Fibroblast of the conjunctiva (primary cell): ENCODE data around the gene LRFN5.
A peak's percentile ranks its signal among the peaks of the same experiment; 100 is the strongest.
"Not testable (repeated sequence)": the region's sequence is repeated elsewhere in the genome, so short reads cannot be mapped to it uniquely, and the experiment has no call there.

ENCODE experiments used
- DNase-seq: peaks from one replicate; pipeline ENCODE4 v3.0.0-alpha.2; 2010; ENCODE audit warnings: low read depth

Gene LRFN5

DNA sequence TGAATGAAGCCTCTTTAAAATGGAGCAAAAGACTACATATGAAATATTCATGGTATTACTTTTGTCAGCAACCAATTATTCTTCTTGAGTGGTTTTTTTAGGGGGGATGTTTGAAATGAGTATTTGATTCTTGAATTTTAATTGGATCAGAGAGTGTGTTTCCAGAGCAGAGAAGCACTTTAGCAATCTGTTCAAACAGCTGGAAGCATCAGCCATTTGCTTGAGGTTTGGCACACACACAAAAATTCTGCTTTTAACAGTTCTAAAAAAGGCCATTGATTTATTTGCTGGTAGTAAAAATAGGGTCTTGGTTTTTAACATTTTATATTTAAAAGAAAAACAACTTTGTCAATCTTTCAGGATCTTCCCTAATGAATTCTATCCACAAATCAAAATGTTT, 292.7 kb downstream of the LRFN5 start:
- peak; percentile 5 for DNase-seq

DNA sequence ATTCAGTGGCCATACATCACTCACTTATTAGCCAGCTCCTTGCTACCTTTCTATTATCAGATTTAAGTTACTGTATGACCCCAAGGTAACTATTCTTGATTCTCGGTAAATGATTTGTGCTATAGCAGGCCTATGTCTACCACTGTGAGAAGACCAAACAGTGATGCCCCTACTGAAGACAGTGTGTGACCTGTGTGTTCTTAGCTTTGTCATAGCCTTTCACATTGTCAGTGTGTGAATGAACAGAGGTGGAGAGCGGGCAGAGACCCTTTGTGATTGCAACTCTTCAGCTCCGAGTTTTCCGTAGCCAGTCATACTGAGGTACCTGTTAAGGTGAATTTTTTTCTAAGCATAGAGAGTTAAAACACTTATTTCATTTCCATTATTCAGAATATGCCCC, 294.0 kb downstream of the LRFN5 start:
- DNase-seq = no peak

DNA sequence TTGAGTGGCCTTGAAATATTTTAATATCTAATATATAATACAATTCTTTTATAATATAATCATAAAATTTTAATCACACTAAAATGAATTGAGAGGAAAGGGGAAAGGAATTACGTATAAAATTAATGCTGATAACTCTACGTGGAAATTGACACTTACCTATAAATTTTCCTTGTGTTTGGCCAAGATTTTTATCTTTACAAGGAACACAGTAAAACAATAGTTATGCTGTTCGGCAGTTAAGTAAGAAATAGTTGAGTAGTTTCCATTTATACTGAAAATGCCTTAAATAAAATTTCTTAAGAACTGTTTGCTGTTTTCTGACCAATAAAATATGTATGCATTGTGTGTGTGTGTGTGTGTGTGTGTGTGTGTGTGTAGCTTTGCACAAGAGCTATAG, 294.4 kb downstream of the LRFN5 start:
- DNase-seq = no peak

DNA sequence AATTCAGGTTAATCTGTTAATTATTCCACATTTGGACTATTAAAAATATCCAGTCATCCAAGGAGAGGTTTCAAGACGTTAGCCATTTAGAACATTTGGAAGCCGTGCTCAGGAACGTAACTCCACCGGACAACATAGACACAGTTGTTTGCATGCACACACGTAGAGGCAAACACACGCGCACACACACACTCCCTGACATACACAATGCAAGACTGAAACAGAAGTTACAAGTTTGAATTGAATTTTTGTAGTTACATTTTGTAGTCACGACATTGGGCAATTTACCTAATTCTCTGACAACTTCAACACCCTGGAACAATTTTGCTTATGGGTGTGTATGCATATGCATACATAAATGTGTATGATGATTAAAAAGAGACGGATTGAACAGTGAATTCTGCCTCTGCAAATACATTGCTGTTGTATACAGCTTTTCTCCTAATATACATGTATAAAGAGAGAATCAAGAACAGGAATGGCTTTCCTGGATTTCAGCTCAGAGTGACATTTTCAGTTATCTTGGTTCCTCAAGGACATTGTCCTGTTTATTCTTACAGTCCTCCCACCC, 298.8 kb downstream of the LRFN5 start:
- no peak for DNase-seq

DNA sequence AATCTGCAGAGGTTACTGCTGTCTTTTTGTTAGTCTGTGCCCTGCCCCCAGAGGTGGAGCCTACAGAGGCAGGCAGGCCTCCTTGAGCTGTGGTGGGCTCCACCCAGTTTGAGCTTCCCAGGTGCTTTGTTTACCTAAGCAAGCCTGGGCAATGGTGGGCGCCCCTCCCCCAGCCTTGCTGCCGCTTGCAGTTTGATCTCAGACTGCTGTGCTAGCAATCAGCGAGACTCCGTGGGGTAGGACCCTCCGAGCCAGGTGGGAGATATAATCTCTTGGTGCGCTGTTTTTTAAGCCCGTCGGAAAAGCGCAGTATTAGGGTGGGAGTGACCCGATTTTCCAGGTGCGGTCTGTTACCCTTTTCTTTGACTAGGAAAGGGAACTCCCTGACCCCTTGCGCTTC, 304.5 kb downstream of the LRFN5 start:
- DNase-seq = not testable (repeated sequence)

DNA sequence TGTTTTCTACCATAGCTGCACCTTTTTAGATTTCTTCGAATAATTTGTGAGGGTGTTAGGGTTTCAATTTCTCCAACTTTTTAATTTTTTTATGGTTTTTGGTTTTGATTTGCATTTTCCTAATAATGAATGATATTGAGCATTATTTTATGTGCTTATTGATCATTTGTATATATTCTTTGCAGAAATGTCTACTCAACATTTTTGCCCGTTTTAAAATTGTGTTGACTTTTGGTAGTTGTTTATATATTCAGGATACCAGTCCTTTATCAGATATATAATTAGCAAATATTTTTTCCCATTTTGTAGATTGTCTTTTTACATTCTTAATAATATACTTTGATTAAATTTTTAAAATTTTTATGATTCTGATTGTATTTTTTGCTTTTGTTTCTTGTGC, 306.7 kb downstream of the LRFN5 start:
- no peak for DNase-seq

DNA sequence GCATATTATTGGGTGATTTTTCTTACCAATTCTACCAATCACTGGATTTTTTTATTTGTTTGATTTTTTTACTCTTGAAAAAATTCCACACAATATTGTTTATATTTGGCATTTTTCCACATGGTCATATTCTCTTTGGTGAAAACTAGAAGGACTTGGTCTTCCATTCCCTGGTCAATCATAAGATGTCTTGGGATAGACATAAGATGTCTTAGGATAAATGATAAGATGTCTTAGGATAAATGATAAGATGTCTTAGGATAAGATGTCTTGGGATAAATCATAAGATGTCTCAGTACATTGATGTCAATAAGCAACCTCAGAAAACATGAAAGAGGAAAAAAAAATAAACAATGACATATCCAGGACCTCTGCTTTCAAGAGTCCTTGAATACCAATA, 309.1 kb downstream of the LRFN5 start:
- no peak for DNase-seq

DNA sequence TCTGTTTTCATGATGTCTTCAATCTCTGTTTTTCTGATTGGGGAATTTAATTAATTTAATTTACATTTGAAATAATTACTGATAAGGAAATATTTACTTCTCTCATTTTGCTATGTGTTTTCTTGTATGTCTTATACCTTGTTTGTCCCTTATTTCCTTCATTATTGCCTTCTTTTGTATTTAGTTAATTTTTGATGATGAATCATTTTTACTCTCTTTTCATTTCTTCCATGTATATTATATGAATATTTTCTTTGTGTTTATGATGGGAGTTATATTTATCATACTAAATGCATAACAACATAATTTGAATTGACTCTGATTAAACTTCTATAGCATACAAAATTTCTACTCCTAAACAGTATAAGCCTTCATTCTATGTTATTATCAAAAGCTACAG, 309.6 kb downstream of the LRFN5 start:
- no peak for DNase-seq

DNA sequence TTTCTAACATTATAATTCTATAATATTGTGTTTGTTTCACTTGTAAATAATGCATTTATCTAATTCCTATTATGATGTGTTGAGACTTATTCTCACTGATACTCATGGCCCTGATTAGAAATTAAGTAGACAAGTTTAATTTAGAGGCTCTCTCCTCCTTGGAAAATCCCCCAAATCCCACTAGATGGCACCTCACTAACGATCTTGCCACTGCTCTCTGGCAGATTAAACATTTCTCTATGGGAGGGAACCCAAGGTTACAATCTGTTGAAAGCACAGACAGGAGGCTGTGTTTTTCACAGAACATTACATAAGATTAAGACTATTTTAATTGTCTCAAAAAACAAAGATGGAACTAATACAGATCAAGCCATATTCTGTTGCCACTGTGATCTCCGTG, 318.7 kb downstream of the LRFN5 start:
- peak; percentile 5 for DNase-seq

DNA sequence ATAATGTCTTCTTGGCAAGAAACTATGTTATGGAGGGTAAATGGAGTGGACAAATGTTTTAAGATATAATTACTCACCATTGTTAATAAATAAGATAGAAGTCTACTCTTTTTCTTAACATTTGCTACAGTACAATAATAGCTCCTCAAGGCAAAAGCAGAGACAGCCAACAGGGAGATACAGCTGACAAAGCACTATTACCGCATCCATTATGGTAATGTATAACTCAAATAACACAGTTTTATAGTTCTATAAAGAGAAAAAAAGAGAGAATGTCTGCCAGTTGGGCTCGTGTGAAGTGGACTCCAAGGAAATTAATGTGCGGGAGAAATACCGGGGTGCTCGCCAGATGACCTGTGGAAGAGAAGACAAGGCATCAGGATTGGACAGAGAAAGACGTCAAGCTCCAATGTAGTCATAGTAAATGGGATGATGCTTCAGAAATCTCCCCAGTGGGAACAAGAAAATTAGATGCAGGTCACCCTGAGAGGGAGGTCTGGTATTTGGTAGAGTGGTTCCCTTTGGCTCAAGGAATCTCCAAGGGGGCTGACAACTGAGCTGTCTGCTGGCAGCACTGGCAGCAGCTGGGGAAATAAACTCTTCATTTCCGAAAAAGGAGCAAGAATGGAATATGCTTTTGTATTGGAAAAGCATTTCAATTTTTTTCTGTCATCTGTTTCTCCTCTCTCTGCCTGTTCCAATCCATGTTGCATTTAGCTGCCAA, 343.9 kb downstream of the LRFN5 start:
- no peak for DNase-seq
